HT1080 (cell line): Measurements from ENCODE around the gene SYCP2L. TPM values are rescaled to one million over a fixed set of nuclear protein-coding genes. Genes with fewer than 3 reads are reported as not detected.
"Not testable (repeated sequence)": the region's sequence is repeated elsewhere in the genome, so short reads cannot be mapped to it uniquely, and the experiment has no call there.

Experiments used
- DNase-seq: peaks from one replicate; pipeline ENCODE4 v3.0.0-alpha.2; 2015; ENCODE audit warnings: low read depth
- polyA plus RNA-seq, 2 experiments: library from polyadenylated mRNA; depleted of rRNA; stranded (reverse); fragments of >200 nt; gene quantifications; 2 replicates each; pipeline ENCODE4 v1.2.3, GENCODE V29; 2015
- total RNA-seq: library from RNA; depleted of rRNA; stranded (reverse); fragments of >200 nt; shearing (Covaris generic); gene quantifications from 2 replicates; pipeline ENCODE4 v1.2.3, GENCODE V29; 2014; rRNA removed

SYCP2L gene
- not detected in 2 replicates for total RNA-seq
- not detected in 2 replicates for polyA plus RNA-seq (2015; cell fraction: cytosol; rRNA removed)
- polyA plus RNA-seq (2015; cell fraction: nucleus; rRNA removed) = 0.05 TPM in 1 of 2 replicates, not detected in the other

DNA sequence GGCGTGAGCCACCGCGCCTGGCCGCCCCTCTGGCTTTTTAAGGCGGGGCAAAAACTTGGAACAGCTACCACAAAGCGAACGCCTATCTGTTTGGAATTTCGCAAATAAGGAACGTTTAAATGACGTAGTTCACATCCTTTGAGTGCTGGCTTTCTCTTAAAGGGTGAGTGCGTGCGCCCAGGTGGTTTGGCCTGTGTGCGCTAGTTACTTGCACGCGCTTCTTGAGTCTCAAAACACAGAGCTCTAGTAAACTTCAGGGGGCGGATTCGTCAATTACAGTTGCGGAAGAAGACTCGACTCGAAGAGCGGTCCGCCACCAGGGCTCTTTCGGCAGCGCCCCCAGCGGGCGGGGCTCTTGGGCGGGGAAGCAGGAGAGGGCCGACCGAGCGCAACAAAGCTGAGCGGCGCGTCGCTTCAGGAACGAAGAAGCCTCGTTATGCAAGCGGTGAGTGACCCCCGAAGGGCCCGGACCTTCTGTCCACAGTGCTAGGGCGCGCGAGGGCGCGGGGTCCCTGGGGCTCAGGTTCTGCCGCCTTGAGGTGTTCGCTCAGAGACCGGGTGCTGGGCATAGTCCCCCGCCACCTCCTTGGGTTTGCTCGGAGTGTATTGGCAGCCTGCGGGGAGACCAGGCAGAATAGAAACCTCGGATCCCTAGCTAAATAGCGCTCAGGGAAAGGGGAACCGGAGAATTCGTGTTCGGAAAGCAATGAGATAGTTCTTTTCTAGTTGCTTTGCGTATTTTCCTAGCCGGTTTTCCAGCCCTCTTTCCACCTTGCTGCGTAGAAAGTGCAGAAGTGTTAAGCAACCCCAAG, at the start of gene SYCP2L:
TSS of gene SYCP2L (plus strand) at position 362 of the 812 bp plus-strand sequence. CDS start at position 437, 75 bp downstream.
- DNase-seq = no peak

- DNase-seq = no peak
Measured at GRCh38 chr6:10837622-10837994, 49.2 kb upstream of the SYCP2L start.

- peak; percentile 83 for DNase-seq
Measured at GRCh38 chr6:10837995-10838793, 48.7 kb upstream of the SYCP2L start, which contains the start of gene MAK. MAK (minus strand) TSS chr6:10838539; CDS start chr6:10830648, 7,891 bp downstream.

GRCh38 chr6:10838794-10839333, 48.0 kb upstream of the SYCP2L start:
- no peak for DNase-seq

DNA sequence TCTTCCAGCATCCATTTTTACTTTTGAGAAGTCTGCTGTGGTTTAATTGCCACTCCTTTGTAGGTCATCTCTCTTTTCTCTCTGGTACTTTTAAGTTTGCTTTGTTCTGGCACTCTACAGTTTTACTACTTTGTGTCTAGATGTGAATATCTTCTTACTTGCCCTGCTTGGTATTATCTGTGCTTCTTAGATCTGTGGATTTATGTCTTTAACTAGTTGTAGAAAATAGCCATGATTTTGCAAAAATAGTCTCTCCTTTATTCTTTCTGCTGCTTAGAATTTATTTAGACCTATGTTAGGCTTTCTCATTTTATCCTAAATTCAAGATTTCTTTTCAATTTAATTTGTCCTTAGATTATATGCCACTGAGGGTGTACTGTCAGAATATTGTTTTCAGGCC, 43.3 kb upstream of the SYCP2L start:
- DNase-seq = no peak

DNA sequence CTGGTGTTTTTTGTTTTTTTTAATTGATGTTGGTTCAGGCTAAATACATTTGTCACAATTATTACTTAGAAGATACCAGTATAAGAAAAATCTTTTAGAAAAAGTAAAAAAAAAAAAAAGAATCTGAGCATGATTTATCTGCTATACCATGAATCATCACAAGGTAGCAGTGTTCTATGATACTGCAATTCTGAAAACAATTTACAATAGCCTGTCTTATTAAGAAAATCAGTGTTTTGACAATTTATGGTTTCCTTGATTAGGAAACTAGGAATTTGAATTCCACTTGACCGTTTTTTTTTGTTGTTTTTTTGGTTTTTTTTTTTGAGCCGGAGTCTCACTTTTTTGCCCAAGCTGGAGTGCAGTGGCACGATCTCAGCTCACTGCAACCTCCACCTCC, 39.2 kb upstream of the SYCP2L start:
- no peak for DNase-seq

- no peak for DNase-seq
Measured at GRCh38 chr6:10849901-10850300, 37.0 kb upstream of the SYCP2L start.

DNA sequence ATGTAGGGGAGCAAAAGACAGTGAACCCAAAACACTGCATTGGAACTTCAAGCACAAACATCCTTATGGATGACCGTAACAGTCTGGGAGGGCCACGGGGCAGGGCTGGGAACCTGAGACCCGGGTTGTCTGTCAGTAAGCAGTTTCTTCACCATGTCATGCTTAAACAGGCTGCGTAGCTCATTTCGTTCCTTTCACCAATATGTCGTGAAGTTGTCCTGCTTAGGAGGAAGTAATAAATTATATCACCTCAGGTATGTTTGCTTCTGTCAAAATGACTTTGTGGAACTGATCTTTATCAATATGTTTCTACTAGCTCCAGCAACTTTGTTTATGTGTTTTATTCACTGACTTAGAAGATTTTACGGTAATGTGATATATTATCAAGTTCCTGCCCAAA, 36.1 kb upstream of the SYCP2L start:
- DNase-seq = no peak

- no peak for DNase-seq
Measured at GRCh38 chr6:10852361-10852960, 34.4 kb upstream of the SYCP2L start.

- DNase-seq = not testable (repeated sequence)
Measured at GRCh38 chr6:10853849-10854300, 33.0 kb upstream of the SYCP2L start.

- no peak for DNase-seq
Measured at GRCh38 chr6:10854922-10855632, 31.8 kb upstream of the SYCP2L start.

- DNase-seq = no peak
Measured at GRCh38 chr6:10857259-10857658, 29.6 kb upstream of the SYCP2L start.

GRCh38 chr6:10861086-10861485, 25.8 kb upstream of the SYCP2L start:
- DNase-seq = no peak

GRCh38 chr6:10862361-10862760, 24.5 kb upstream of the SYCP2L start:
- no peak for DNase-seq

DNA sequence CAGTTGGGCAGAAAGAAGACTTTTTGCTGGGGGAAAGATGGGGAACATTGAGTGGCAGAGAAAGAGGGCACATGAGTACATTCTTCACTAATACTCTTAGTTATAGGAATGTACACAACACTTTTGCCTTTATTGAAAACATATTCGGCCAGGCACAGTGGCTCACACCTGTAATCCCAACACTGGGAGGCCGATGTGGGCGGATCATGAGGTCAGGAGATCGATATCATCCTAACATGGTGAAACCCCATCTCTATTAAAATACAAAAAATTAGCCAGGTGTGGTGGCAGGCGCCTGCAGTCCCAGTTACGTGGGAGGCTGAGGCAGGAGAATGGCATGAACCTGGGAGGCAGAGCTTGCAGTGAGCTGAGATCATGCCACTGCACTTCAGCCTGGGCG, 23.8 kb upstream of the SYCP2L start:
- DNase-seq = not testable (repeated sequence)

GRCh38 chr6:10866709-10867108, 20.1 kb upstream of the SYCP2L start:
- not testable (repeated sequence) for DNase-seq

- DNase-seq = no peak
Measured at GRCh38 chr6:10867952-10868351, 18.9 kb upstream of the SYCP2L start.

DNA sequence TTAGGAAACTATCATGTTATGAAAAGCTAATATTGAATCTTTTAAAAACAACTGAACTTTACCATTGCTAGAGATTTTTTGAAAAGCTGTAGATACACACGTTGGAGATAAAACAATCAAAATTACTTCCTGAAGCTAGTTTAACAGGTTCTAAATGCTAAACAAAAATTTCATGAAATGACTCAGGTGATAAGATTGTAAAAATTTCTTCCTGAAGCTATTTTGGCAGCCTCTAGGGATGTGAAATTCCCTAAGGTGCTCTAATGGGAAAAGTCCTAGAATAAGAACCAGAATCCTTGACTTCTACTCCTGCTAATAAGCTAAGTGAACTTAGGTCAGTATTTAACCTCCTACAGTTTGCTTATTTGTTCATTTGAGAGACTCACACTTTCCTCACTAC, 13.5 kb upstream of the SYCP2L start:
- DNase-seq = no peak

GRCh38 chr6:10874207-10874606, 12.6 kb upstream of the SYCP2L start:
- DNase-seq = no peak

DNA sequence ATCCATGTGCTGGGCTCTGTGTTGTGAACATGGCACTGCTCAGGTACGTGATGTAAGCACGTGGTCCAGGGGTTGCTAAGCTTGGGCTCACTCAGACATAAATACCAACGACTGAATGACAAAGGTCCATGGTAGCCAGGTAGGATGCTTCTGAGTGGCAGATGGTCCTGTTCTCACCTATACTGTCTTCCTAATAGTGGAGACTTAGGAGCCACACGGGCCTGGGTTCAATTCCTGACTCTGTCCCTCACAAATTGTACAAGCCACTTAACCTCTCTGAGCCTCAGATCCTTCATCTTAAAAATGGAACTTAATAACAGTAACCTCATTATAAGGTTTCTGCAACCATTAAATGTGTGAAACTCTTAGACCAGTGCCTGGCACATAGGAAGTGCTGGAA, 11.8 kb upstream of the SYCP2L start:
- no peak for DNase-seq

GRCh38 chr6:10877012-10877411, 9.8 kb upstream of the SYCP2L start:
- no peak for DNase-seq
